Astrocyte (in vitro differentiated cells and primary cell): ENCODE results near the gene JAG2. TPM values are rescaled to one million over a fixed set of nuclear protein-coding genes. Genes with fewer than 3 reads are reported as not detected.

Experiments
- DNase-seq: peaks from one replicate; pipeline ENCODE4 v3.0.0-alpha.2; 2010; ENCODE audit warnings: low read depth
- FAIRE-seq: peaks from 2 replicates; lab custom pipeline; 2011; peaks lifted over from hg19 to GRCh38; lab: Jason Lieb, UNC
- H2AFZ ChIP-seq: 2 replicates; pipeline ENCODE4 v1.6.0; 2012; ENCODE audit warnings: low read depth, low read length, inconsistent platforms
- H3K27ac ChIP-seq: 2 replicates; pipeline ENCODE4 v1.5.1; 2011; ENCODE audit warnings: low read depth, low read length, inconsistent platforms
- H3K27me3 ChIP-seq: 2 replicates; pipeline ENCODE4 v1.6.0; 2011; ENCODE audit warnings: low read length, inconsistent platforms; ENCODE audit not compliant: insufficient read depth
- H3K36me3 ChIP-seq: 2 replicates; pipeline ENCODE4 v1.5.1; 2011; ENCODE audit warnings: low read length, inconsistent platforms; ENCODE audit not compliant: insufficient read depth
- H3K4me1 ChIP-seq: 2 replicates; pipeline ENCODE4 v1.5.1; 2011; ENCODE audit warnings: low read length, inconsistent platforms; ENCODE audit not compliant: insufficient read depth
- H3K4me2 ChIP-seq: 2 replicates; pipeline ENCODE4 v1.6.0; 2012; ENCODE audit warnings: low read length, inconsistent platforms
- H3K4me3 ChIP-seq: 2 replicates; pipeline ENCODE4 v1.5.1; 2011; ENCODE audit warnings: low read depth, mild to moderate bottlenecking, low read length, inconsistent platforms; ENCODE audit not compliant: insufficient read depth
- H3K79me2 ChIP-seq: 2 replicates; pipeline ENCODE4 v1.6.0; 2012; ENCODE audit warnings: mild to moderate bottlenecking, low read length, inconsistent platforms; ENCODE audit not compliant: insufficient read depth
- H3K9ac ChIP-seq: 2 replicates; pipeline ENCODE4 v1.6.0; 2012; ENCODE audit warnings: mild to moderate bottlenecking, low read length, inconsistent platforms
- H3K9me3 ChIP-seq: 2 replicates; pipeline ENCODE4 v1.5.1; 2012; ENCODE audit warnings: low read depth, mild to moderate bottlenecking, low read length, inconsistent platforms; ENCODE audit not compliant: insufficient read depth
- H4K20me1 ChIP-seq: 2 replicates; pipeline ENCODE4 v1.6.0; 2012; ENCODE audit warnings: low read length, inconsistent platforms; ENCODE audit not compliant: insufficient read depth
- H3K27ac Mint-ChIP-seq: one replicate; pipeline ENCODE4 v1.8.0; 2021; ENCODE audit warnings: mild to moderate bottlenecking, mixed read lengths; ENCODE audit not compliant: unreplicated experiment
- H3K27me3 Mint-ChIP-seq: one replicate; pipeline ENCODE4 v1.8.0; 2021; ENCODE audit warnings: low read depth, mixed read lengths; ENCODE audit not compliant: unreplicated experiment
- H3K36me3 Mint-ChIP-seq: one replicate; pipeline ENCODE4 v1.8.0; 2021; ENCODE audit warnings: low read depth, mixed read lengths; ENCODE audit not compliant: unreplicated experiment
- H3K4me1 Mint-ChIP-seq: one replicate; pipeline ENCODE4 v1.8.0; 2021; ENCODE audit warnings: low read depth, mixed read lengths; ENCODE audit not compliant: unreplicated experiment
- H3K4me3 Mint-ChIP-seq: one replicate; pipeline ENCODE4 v1.8.0; 2021; ENCODE audit warnings: mild to moderate bottlenecking, moderate library complexity, mixed read lengths; ENCODE audit not compliant: unreplicated experiment
- H3K9me3 Mint-ChIP-seq: one replicate; pipeline ENCODE4 v1.8.0; 2021; ENCODE audit warnings: mild to moderate bottlenecking, mixed read lengths; ENCODE audit not compliant: unreplicated experiment
- EZH2 ChIP-seq: IDR thresholded peaks from 2 replicates; pipeline ENCODE4 v1.6.1; 2012; ENCODE audit warnings: mild to moderate bottlenecking, low read length, inconsistent platforms; ENCODE audit not compliant: insufficient read depth
- total RNA-seq: library from RNA; stranded (reverse); gene quantifications from 2 replicates; pipeline ENCODE4 v1.2.1, GENCODE V29; 2021
- TF ChIP-seq, protein P1 (sequence below): IDR thresholded peaks from 2 replicates; pipeline ENCODE4 v1.5.1; 2011; ENCODE audit warnings: low read depth, mild to moderate bottlenecking, inconsistent platforms, low read length, moderate library complexity; ENCODE audit not compliant: insufficient read depth

JAG2 gene
- total RNA-seq, 1 donor from 2014 or later = 6.6 TPM

DNA sequence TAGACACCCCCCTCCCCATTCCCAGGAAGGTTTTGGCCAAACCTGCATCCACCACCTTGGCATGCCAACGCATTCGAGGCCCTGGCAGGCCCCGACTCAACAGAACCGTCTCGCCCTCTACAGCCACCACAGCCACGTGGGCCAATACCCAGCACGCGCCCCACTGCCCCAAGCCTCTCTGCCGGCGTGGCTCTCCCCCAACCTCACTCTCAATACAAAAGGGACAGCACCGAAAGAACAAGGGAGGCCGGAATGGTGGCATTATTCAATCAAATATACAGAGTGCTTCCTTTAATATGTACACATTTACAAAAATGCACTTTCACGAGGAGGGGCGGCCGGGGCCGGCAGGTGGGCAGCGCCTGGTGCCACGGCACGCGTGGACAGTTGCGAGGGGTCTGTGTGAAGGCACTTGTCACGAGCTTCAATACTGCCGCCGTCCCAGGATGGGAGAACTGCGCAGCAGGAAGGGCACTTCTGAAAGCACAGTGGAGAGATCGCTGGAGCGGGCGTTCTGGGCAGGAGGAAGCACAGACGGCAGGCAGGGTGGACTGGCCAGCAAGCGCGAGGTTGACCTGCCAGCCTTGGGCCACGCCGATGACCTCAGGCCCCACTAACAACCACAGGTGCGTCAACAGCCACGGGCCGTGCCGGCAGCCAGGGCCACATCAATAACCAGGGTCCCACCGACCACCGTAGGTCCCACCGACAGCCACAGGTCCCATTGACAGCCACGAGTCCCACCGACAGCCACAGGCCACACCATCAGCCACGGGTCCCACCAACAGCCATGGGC is 26.9 kb downstream of the JAG2 start:
- Histone ChIP-seq H3K36me3 (no peaks in the 10 kb centered on the region), H3K27ac (no peak overlapping the region), H3K4me1 (no peaks in the 10 kb centered on the region), H3K4me2 (no peak overlapping the region), H2AFZ (no peak overlapping the region), H3K9me3 (peaks cover 12% of the 10 kb centered on the region), H3K79me2 (no peaks in the 10 kb centered on the region), H4K20me1 (no peaks in the 10 kb centered on the region), H3K4me3 (no peak overlapping the region), H3K9ac (no peak overlapping the region), H3K27me3 (no peaks in the 10 kb centered on the region)
- Mint-ChIP-seq H3K27me3 (peaks cover 2% of the 10 kb centered on the region), H3K4me1 (no peaks in the 10 kb centered on the region), H3K36me3 (peaks cover 11% of the 10 kb centered on the region), H3K27ac (no peak overlapping the region), H3K9me3 (peaks cover 9% of the 10 kb centered on the region), H3K4me3 (no peak overlapping the region)
- FAIRE-seq (no peak), DNase-seq (no peak)
- TF ChIP-seq EZH2 = no peak
- TF ChIP-seq, protein P1, sequence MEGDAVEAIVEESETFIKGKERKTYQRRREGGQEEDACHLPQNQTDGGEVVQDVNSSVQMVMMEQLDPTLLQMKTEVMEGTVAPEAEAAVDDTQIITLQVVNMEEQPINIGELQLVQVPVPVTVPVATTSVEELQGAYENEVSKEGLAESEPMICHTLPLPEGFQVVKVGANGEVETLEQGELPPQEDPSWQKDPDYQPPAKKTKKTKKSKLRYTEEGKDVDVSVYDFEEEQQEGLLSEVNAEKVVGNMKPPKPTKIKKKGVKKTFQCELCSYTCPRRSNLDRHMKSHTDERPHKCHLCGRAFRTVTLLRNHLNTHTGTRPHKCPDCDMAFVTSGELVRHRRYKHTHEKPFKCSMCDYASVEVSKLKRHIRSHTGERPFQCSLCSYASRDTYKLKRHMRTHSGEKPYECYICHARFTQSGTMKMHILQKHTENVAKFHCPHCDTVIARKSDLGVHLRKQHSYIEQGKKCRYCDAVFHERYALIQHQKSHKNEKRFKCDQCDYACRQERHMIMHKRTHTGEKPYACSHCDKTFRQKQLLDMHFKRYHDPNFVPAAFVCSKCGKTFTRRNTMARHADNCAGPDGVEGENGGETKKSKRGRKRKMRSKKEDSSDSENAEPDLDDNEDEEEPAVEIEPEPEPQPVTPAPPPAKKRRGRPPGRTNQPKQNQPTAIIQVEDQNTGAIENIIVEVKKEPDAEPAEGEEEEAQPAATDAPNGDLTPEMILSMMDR = no peak

DNA sequence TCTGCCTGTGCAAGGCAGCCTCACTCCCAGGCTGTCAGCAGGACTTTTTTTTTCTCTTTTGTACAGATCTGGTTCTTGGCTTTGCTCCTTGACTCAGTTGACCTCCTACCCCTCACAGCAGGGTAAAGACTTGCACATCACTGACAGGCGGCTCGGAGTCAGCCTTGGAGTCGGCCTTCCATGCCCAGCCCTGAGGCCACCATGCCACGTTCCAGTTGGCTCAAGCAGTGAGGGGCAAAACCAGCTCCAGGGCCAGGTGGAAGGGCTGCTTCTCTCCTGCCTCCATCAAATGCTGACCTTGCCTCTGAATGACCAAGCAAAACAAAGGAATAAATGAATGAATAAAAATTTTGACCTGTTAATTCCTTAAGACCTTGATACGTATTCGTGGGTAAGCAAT is 27.6 kb downstream of the JAG2 start:
- DNase-seq (no peak), FAIRE-seq (no peak)
- Histone ChIP-seq H3K27me3 (no peaks in the 10 kb centered on the region), H3K36me3 (no peaks in the 10 kb centered on the region), H3K79me2 (no peaks in the 10 kb centered on the region), H3K27ac (no peak overlapping the region), H2AFZ (no peak overlapping the region), H3K9ac (no peak overlapping the region), H3K4me1 (no peaks in the 10 kb centered on the region), H3K4me2 (no peak overlapping the region), H3K4me3 (no peak overlapping the region), H3K9me3 (peaks cover 12% of the 10 kb centered on the region), H4K20me1 (no peaks in the 10 kb centered on the region)
- Mint-ChIP-seq H3K4me1 (no peaks in the 10 kb centered on the region), H3K9me3 (peaks cover 9% of the 10 kb centered on the region), H3K4me3 (no peak overlapping the region), H3K36me3 (peaks cover 11% of the 10 kb centered on the region), H3K27ac (no peak overlapping the region), H3K27me3 (peaks cover 2% of the 10 kb centered on the region)
- no peak for TF ChIP-seq EZH2
- TF ChIP-seq, protein P1 = no peak

GRCh38 chr14:105140581-105140980 is 28.0 kb downstream of the JAG2 start:
- peaks cover 11% of the 10 kb centered on the region for H3K36me3 Mint-ChIP-seq
- no peak overlapping the region for H3K4me3 Mint-ChIP-seq
- Histone ChIP-seq H3K79me2 (no peaks in the 10 kb centered on the region), H3K4me2 (no peak overlapping the region), H3K9ac (no peak overlapping the region), H3K27ac (no peak overlapping the region), H3K27me3 (no peaks in the 10 kb centered on the region), H2AFZ (no peak overlapping the region), H3K36me3 (no peaks in the 10 kb centered on the region), H3K4me3 (no peak overlapping the region), H3K9me3 (peaks cover 12% of the 10 kb centered on the region), H3K4me1 (no peaks in the 10 kb centered on the region), H4K20me1 (no peaks in the 10 kb centered on the region)
- no peaks in the 10 kb centered on the region for H3K4me1 Mint-ChIP-seq
- no peak for DNase-seq
- TF ChIP-seq EZH2 = no peak
- TF ChIP-seq, protein P1 = no peak
- no peak overlapping the region for H3K27ac Mint-ChIP-seq
- peaks cover 2% of the 10 kb centered on the region for H3K27me3 Mint-ChIP-seq
- peaks cover 9% of the 10 kb centered on the region for H3K9me3 Mint-ChIP-seq
- no peak for FAIRE-seq
